Embryonic facial prominence (tissue), 1 donor: ENCODE measurements around the gene LAYN.

Experiments
- DNase-seq: peaks from one replicate; pipeline ENCODE4 v3.0.0-alpha.2; 2016; ENCODE audit errors: extremely low spot score

Gene LAYN

GRCh38 chr11:111531687-111532364 lies 8.7 kb upstream of the LAYN start:
- DNase-seq: no peak

- DNase-seq: no peak
These were observed 8.2 kb upstream of the LAYN start for GRCh38 chr11:111532365-111532709.

DNA sequence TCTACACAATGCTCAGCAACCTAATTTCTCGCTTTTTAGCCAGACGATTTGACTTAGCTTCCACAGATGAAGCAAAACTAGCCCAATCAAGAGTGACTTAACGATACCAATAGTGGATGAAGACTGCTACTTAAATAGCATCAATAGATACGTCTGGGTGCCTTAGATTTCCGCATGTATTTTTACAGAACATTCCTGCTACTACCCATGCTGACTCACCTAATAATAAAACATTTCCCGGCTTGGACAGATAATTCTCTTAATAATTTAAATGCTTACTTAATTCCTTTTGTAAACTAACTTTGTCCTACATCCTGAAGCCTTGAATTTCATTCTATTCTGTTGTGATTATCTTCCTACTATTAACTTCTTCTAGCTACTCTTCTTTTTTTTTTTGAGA lies 5.2 kb upstream of the LAYN start:
- no peak for DNase-seq

- DNase-seq: no peak
These were observed 3.1 kb upstream of the LAYN start for GRCh38 chr11:111537336-111537860.

GRCh38 chr11:111538407-111539114 lies 2.0 kb upstream of the LAYN start:
- no peak for DNase-seq

GRCh38 chr11:111539426-111540113 lies 950 bp upstream of the LAYN start:
- no peak for DNase-seq

DNA sequence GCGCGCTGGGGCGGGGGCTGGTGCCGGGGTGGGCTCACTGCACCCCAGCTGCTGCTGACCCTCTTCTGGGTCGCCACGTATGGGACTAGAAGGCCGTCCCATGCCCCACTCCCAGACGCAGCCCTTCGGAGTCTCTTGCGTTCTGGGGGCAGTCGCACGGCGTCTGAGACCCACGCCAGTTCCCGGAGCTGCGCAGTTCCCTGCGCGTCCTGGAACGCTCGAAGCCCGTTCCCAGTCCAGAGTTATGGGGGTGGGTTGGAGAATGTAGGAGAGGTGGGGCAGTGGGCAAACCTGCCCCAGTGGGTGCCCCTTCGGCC lies 375 bp downstream of the LAYN start:
- no peak for DNase-seq

GRCh38 chr11:111541254-111542061 lies 938 bp downstream of the LAYN start:
- DNase-seq: no peak

DNA sequence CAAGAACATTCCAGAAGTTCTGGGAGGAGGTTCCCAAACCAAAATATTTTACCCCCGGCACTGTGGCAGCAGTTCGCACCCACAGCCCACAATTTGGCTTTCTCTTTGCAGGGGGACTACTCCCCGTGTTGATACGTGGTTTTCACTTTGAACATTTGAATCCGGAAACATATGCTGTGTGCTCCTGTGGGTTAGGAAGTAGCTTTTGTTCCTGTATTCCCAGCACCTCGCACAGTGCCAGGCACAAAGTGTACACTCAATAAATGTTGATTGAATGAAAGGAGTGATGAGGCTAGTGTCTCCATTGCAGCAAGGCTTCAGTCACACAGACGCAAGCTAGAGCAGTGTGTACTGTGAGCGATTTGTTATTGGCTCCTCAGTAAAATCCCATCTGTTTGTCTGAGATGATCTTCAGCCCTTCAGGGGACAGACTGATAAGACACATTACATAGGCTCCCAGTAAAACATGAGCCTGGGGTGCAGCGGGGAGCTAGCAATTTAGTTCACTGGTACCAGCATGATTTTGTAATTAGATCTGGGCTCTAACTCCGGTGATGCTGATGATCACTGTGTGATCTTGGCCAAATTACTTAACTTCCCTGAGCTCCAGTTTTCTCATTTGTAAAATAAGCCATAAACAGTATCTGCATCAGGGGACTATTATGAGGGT lies 2.2 kb downstream of the LAYN start:
- no peak for DNase-seq

- DNase-seq: no peak
These were observed 8.0 kb downstream of the LAYN start for GRCh38 chr11:111548525-111548924.

GRCh38 chr11:111549196-111549868 lies 8.8 kb downstream of the LAYN start:
- DNase-seq: no peak

DNA sequence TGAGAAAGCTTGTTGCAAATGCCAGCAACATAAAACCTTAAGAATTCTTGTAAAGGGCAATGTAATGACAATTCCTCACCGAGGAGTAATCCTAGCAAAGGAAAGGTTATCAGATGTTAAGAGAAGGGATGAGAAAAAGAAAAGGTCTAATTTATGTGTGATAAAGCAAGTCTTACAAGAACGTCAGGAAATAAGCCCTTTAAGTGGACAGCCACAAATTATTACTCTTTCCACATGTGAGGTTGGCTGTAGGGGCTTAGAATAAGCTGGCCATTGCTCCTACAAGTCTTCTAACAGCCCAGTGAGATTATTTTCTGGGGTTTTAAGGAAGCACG lies 9.3 kb downstream of the LAYN start:
- no peak for DNase-seq

DNA sequence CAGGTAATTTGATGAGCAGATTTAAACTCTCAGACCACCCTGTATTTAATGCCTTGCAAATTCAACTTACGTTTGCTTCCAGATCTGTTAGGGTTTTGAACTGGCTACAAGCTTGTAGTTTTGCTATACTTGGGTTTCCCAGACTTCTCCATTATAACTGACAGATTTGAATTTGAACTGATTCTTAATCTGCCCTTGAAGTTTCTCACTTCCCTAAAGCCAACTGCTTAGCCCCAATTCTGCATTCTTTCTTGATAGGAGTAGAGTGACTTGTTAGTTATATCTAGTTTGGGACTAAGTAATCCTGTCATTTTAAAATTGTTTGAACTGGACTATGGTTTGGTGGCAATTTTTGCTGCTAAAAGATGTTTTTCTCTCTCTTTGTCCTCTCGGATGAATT lies 9.7 kb downstream of the LAYN start:
- no peak for DNase-seq

DNA sequence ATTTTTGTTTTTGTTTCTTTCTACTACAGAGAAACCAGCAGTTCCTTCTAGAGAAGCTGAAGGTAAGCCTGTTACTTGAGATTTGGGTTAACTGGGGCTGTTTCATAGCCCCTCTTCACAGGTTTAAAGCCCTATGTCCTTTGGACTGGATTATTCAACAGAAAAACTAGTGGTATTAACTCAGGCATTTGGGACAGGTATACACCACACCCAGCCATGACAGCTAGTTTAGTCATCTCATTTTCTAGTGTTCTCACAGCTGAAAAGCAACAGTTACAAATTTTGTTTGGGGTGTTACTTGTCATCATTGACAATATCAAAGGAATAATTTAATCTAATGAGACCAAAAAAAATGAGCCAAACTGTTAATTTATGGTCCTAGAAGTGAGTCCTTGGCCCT lies 14.0 kb downstream of the LAYN start:
- no peak for DNase-seq

DNA sequence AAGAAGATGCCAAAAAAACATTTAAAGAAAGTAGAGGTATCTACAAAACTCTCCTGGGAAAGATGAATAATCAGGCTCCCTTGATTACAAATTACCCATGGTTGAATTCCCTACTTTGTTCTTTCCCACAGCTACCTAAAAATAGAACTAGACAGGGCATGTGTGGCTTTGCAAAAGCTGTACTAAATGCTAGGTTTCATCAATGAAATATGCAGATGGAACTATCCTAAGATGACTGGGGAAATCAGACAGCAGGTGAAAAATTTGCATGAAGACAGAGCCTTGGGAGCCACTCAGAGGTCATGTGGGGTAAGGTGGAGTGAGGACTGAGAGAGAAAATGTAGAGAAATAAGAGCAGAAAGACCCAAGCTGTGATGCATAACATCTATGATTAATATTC lies 14.7 kb downstream of the LAYN start:
- DNase-seq: no peak

- no peak for DNase-seq
These were observed 17.0 kb downstream of the LAYN start for GRCh38 chr11:111557425-111558111.

GRCh38 chr11:111559800-111560464 lies 19.4 kb downstream of the LAYN start:
- no peak for DNase-seq

DNA sequence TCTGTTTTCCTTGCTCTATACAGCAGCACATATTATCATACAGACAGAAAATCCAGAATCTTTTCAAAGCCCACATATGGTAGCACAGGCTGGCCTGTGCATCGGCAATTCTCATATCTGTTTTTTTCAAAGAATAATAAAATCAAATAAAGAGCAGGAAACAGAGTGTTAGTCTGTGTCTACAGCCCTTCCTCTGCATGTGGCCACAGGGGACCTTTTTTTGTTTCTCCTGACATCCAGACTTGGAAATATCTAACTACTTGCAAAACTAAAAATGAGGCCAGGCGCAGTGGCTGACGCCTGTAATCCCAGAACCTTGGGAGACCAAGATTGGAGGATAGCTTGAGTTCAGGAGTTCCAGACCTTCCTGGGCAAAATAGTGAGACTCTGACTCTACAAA lies 20.3 kb downstream of the LAYN start:
- no peak for DNase-seq

DNA sequence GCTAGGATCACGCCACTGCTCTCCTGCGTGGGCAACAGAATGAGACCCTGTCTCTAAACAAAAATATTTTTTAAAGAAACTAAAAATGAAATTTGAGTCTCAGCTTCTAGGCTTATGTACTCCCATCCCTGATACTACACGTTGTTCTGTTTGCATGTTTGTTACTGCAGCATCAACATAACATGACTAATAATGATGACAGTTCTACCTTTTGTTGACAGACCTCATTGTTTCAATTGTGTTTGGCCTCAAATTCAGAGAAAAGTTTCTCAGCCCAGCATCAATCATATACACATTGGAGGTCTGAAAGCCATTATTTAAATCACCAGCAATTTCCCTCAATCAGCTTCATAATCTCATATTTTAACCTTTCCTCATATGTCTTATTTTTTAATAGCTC lies 20.8 kb downstream of the LAYN start:
- no peak for DNase-seq

- no peak for DNase-seq
These were observed 21.3 kb downstream of the LAYN start for GRCh38 chr11:111561791-111562325.
